LHCN-M2 (cell line): Measurements from ENCODE around the gene DOCK2. TPM values are rescaled to one million over a fixed set of nuclear protein-coding genes. Genes with fewer than 3 reads are reported as not detected.
"Not testable (repeated sequence)": the region's sequence is repeated elsewhere in the genome, so short reads cannot be mapped to it uniquely, and the experiment has no call there.

ENCODE experiments used
- DNase-seq: peaks from one replicate; pipeline ENCODE4 v3.0.0-alpha.2; 2012; ENCODE audit warnings: low read depth
- total RNA-seq: library from RNA; depleted of rRNA; stranded (reverse); fragments of >200 nt; gene quantifications from 2 replicates; pipeline ENCODE4 v1.2.3, GENCODE V29; 2014

Gene DOCK2
- total RNA-seq, 1 experiment from 2014 or later: 6.1 TPM

GRCh38 chr5:169637549-169638121, 560 bp downstream of the DOCK2 start:
- DNase-seq: no peak

GRCh38 chr5:169641253-169641652, 4.2 kb downstream of the DOCK2 start:
- no peak for DNase-seq

GRCh38 chr5:169646856-169647255, 9.8 kb downstream of the DOCK2 start:
- DNase-seq: no peak

- DNase-seq: no peak
Observed at GRCh38 chr5:169647566-169647965, 10.5 kb downstream of the DOCK2 start.

GRCh38 chr5:169648725-169649310, 11.7 kb downstream of the DOCK2 start:
- no peak for DNase-seq

- DNase-seq: no peak
Observed at GRCh38 chr5:169649486-169649885, 12.4 kb downstream of the DOCK2 start.

- DNase-seq: peak; percentile 43
Observed at GRCh38 chr5:169650701-169651331, 13.7 kb downstream of the DOCK2 start.

GRCh38 chr5:169651526-169651925, 14.5 kb downstream of the DOCK2 start:
- DNase-seq: no peak

GRCh38 chr5:169652057-169652456, 15.0 kb downstream of the DOCK2 start:
- DNase-seq: no peak

- DNase-seq: no peak
Observed at GRCh38 chr5:169653091-169653490, 16.0 kb downstream of the DOCK2 start.

- no peak for DNase-seq
Observed at GRCh38 chr5:169655353-169655752, 18.3 kb downstream of the DOCK2 start.

GRCh38 chr5:169656125-169656901, 19.2 kb downstream of the DOCK2 start:
- no peak for DNase-seq

GRCh38 chr5:169657127-169657526, 20.1 kb downstream of the DOCK2 start:
- no peak for DNase-seq

GRCh38 chr5:169662451-169662850, 25.4 kb downstream of the DOCK2 start:
- DNase-seq: not testable (repeated sequence)

- no peak for DNase-seq
Observed at GRCh38 chr5:169663537-169663936, 26.5 kb downstream of the DOCK2 start.

- DNase-seq: no peak
Observed at GRCh38 chr5:169666365-169666764, 29.3 kb downstream of the DOCK2 start.

GRCh38 chr5:169667896-169668674, 31.0 kb downstream of the DOCK2 start:
- peak; percentile 29 for DNase-seq

GRCh38 chr5:169668732-169669131, 31.7 kb downstream of the DOCK2 start:
- peak; percentile 47 for DNase-seq

GRCh38 chr5:169670769-169671525, 33.9 kb downstream of the DOCK2 start:
- DNase-seq: no peak

- no peak for DNase-seq
Observed at GRCh38 chr5:169682026-169682425, 45.0 kb downstream of the DOCK2 start.

- peak; percentile 26 for DNase-seq
Observed at GRCh38 chr5:169686137-169686536, 49.1 kb downstream of the DOCK2 start.
